Measurements from ENCODE around the gene GAB2. TPM values are rescaled to one million over a fixed set of nuclear protein-coding genes. Genes with fewer than 3 reads are reported as not detected.

GAB2 gene
- total and polyA plus RNA-seq, 10 of the 15 experiments (the other 5 are each of a cell fraction or from before 2014, with no cell fraction given), result 0.69 to 12.6 (median 3.8) TPM

- WGBS (ENCODE audit: insufficient coverage, insufficient replicate concordance, low lambda C conversion rate, missing lambda C conversion rate), result 24% methylated on average over 3 of the region's 3 CpGs
- no peak for TF ChIP-seq ZNF217 (IDR thresholded peaks at IDR 0.05)
- TF ChIP-seq IRF4 (IDR thresholded peaks at IDR 0.05; ENCODE audit: low read depth, low read length), result no peak
- TF ChIP-seq, protein P1, sequence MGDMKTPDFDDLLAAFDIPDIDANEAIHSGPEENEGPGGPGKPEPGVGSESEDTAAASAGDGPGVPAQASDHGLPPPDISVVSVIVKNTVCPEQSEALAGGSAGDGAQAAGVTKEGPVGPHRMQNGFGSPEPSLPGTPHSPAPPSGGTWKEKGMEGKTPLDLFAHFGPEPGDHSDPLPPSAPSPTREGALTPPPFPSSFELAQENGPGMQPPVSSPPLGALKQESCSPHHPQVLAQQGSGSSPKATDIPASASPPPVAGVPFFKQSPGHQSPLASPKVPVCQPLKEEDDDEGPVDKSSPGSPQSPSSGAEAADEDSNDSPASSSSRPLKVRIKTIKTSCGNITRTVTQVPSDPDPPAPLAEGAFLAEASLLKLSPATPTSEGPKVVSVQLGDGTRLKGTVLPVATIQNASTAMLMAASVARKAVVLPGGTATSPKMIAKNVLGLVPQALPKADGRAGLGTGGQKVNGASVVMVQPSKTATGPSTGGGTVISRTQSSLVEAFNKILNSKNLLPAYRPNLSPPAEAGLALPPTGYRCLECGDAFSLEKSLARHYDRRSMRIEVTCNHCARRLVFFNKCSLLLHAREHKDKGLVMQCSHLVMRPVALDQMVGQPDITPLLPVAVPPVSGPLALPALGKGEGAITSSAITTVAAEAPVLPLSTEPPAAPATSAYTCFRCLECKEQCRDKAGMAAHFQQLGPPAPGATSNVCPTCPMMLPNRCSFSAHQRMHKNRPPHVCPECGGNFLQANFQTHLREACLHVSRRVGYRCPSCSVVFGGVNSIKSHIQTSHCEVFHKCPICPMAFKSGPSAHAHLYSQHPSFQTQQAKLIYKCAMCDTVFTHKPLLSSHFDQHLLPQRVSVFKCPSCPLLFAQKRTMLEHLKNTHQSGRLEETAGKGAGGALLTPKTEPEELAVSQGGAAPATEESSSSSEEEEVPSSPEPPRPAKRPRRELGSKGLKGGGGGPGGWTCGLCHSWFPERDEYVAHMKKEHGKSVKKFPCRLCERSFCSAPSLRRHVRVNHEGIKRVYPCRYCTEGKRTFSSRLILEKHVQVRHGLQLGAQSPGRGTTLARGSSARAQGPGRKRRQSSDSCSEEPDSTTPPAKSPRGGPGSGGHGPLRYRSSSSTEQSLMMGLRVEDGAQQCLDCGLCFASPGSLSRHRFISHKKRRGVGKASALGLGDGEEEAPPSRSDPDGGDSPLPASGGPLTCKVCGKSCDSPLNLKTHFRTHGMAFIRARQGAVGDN (IDR thresholded peaks at IDR 0.05), result no peak
- TF ChIP-seq NFXL1 (IDR thresholded peaks at IDR 0.05; ENCODE audit: borderline replicate concordance), result no peak
- TF ChIP-seq SIN3A (IDR thresholded peaks at IDR 0.05; ENCODE audit: low read depth, low read length), result no peak
- TF ChIP-seq SMARCA5 (IDR thresholded peaks at IDR 0.05), result no peak
- no peak for TF ChIP-seq ZNF384 (IDR thresholded peaks at IDR 0.05; ENCODE audit: borderline replicate concordance, low read depth, low read length)
- no peak for TF ChIP-seq NFYA (IDR thresholded peaks at IDR 0.05; ENCODE audit: borderline replicate concordance, low read depth, low read length)
- no peak for TF ChIP-seq NFIC (IDR thresholded peaks at IDR 0.05; ENCODE audit: low read depth, low read length)
- no peak for TF ChIP-seq BCL11A (IDR thresholded peaks at IDR 0.05; ENCODE audit: low read depth, low read length)
- Histone ChIP-seq H3K4me1 (ENCODE audit: control insufficient read depth, insufficient read depth, low read length) (no peaks in the 10 kb centered on the region), H3K27me3 (replicated peaks in 1 of 2; ENCODE audit: control insufficient read depth in 2 of 2, insufficient read depth in 2 of 2, low read length in 1 of 2) (no peaks in the 10 kb centered on the region), H3K36me3 (ENCODE audit: control insufficient read depth in 2 of 2, insufficient read depth in 2 of 2, low read length in 1 of 2) (no peaks in the 10 kb centered on the region), H2AFZ (ENCODE audit: control insufficient read depth, low read depth, low read length) (no peak overlapping the region), H3K79me2 (ENCODE audit: control insufficient read depth, insufficient read depth, low read length) (no peaks in the 10 kb centered on the region), H3K9me3 (replicated peaks; ENCODE audit: control insufficient read depth, insufficient read depth, low read length) (no peaks in the 10 kb centered on the region), H3K9ac (ENCODE audit: control insufficient read depth, insufficient read depth, low read length) (no peak overlapping the region), H3K4me3 (no peak overlapping the region), H4K20me1 (ENCODE audit: control insufficient read depth, insufficient read depth) (no peaks in the 10 kb centered on the region), H3K27ac (ENCODE audit: control insufficient read depth, insufficient read depth) (no peak overlapping the region), H3K4me2 (ENCODE audit: control insufficient read depth, insufficient read depth) (no peak overlapping the region)
- no TSS peak for BruUV-seq (replicated peaks)
- ATAC-seq (no peak), DNase-seq (ENCODE audit: low read depth, low spot score) (no peak), FAIRE-seq (no peak)
- ChIA-PET POLR2A (interaction anchor here (0.7 kb wide), 1 partner anchor 13 kb away, joined by 5 read pairs; no protein-coding TSS in a partner anchor), RAD21 (ENCODE audit: unreplicated experiment) (no interaction called here), CTCF (interaction anchor here (1.5 kb wide), 1 partner anchor 8 kb away, joined by 4 read pairs; no protein-coding TSS in a partner anchor), SMC1A (ENCODE audit: uncharacterized antibody, unreplicated experiment) (no interaction called here)
- intact Hi-C loops (cut with micrococcal nuclease; ENCODE audit: unreplicated experiment) (no loop called here), in situ Hi-C loops (cut with MboI) (no loop called here)
Measured at GRCh38 chr11:78265326-78265725, 152.3 kb downstream of the GAB2 start.
